GM21526 (cell line): ENCODE data around the gene FMO3.

Experiments
- ATAC-seq: cut with Tn5 transposase; IDR thresholded peaks from one replicate; pipeline ENCODE4 v1.9.1; 2021; ENCODE audit warnings: moderate library complexity; ENCODE audit not compliant: unreplicated experiment, low FRiP score

FMO3 gene

DNA sequence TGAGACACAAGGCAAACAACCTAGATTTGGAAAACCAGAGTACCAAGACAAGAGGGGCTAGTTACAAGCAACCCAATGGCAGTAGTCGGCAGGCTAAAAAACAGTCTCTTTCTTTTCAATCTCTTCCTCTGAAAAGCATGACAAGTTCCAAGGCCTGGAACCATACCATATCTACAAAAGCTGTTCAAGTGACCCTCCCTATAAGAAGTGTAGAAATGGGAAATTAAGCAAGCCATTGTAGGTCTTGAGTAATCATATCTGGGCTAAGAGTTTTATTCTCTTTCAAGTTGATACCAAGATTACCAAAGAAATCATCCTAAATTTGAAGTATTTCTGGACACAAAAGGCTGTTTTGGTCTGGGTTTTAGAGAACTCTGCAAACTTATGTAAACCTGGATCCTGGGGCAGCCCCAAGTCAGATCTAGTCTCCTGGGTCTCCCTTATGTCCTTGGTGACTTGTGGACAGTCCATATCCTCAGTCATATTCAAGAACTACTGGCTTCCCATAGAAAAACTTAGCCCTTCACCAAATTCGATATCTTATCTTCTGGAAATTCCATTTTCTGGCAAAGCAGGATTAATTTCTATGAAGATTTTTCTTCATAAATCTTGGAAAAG, 24.7 kb downstream of the FMO3 start:
- ATAC-seq, result no peak

DNA sequence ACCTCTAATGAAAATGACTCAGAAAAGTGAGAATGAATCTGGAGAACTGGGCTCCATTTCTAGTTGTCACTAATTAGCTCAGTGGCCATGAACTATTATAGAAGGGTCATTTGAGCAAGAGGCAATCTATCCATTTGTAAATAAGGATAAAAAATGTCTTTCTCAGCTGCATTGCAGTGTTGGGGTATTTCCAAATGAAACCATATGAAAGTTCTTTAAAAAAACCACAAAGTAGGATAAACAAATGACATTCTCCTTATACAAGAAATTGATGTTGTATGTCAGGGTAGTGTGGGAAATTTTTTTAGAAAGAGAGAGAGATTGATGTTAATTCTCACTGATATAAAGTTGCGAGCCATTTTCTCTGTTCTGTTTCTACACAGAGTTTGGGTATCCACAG, 26.0 kb downstream of the FMO3 start:
- ATAC-seq, result no peak

DNA sequence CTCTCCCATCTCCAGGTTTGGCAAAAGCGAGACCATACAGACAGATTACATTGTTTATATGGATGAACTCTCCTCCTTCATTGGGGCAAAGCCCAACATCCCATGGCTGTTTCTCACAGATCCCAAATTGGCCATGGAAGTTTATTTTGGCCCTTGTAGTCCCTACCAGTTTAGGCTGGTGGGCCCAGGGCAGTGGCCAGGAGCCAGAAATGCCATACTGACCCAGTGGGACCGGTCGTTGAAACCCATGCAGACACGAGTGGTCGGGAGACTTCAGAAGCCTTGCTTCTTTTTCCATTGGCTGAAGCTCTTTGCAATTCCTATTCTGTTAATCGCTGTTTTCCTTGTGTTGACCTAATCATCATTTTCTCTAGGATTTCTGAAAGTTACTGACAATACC, 26.4 kb downstream of the FMO3 start:
- ATAC-seq, result no peak

DNA sequence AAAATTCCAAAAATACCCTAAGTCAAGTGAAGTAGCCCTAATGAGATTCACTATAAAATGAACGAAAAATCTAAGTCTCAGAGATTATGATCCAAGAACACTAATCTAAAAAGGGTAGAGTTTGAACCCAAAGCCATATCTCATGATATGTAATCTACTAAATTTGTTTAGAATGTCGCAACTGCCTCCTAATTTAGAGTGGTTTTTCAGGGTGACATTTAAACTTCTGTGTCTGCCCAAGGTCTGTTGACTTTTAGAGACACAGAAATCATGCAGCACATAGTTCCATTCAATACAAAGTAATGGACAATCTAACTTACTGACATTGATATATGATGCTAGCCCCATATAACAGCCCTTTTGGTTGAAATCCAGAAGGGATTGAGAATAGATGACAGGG, 28.9 kb downstream of the FMO3 start:
- no peak for ATAC-seq

DNA sequence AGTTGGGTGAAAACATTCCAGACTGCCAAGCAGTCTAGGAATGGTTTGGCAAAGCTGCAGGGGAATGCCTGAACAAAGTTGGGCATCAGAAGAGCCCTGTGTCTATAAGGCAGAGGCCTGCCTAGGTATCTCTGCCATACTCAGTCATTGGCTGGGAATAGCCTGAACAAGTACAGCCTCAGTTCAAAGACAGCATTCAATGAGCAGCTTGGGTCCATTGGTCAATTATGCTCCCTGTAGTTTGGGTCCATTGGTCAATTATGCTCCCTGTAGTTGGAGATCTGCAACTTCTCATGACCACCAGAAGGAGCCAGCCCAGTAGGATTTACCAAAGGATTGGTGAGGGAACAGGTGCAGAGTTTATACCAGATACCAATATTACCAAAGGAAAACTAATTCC, 31.6 kb downstream of the FMO3 start:
- no peak for ATAC-seq

DNA sequence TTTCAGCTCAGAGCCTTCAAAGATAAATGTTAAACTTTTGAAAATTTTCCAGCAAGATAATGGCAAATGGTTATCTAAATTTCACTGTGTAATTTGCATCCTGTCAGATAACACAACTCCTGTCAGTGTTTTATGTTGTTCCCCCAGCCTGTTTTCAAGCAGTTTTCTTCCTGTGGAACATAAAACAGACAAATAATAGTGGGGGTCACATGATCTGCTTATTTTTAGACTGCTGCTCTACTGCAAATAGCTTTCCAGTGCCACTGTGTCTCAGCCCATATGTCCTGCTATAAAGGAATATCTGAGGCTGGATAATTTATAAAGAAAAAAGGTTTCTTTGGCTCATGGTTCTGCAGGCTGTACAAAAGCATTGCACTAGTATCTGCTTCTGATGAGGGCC, 32.2 kb downstream of the FMO3 start:
- ATAC-seq, result no peak

DNA sequence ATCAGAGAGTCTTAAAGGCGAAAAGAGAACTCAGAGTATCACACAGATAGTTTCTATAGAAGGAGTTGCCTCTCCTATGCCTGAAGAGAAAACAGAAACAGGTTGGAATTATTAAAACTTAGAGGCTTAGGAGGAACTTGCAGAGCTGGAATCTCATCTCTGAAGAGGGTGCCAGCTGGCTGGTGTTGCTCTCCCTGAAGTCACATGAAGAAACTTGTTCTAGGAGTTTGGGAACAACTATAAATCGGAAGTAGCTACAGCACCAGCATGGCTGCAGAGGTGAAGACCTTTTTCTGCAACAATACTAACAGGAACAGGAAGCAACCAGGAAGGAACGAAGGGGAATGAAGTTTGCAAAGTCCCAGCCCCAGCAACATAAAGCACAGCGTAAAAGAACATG, 35.8 kb downstream of the FMO3 start:
- ATAC-seq, result no peak

DNA sequence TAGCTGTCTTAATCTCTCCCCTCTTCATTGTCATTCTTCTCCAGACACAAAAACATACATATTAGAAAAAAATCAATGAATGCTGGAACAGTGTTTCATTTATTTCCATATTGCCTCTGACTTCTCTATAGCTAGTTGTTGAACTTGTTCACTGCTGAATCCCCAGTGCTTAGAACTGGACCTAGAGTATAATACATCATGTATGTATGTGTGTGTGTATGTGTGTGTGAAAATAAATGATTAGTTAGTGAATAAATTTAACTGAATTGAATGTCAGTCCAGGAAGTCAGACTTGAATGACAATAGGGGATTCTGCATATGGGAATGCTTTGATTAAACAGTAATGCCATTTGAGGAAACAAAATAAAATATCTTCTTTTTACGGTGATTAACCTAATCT, 36.4 kb downstream of the FMO3 start:
- ATAC-seq, result no peak

DNA sequence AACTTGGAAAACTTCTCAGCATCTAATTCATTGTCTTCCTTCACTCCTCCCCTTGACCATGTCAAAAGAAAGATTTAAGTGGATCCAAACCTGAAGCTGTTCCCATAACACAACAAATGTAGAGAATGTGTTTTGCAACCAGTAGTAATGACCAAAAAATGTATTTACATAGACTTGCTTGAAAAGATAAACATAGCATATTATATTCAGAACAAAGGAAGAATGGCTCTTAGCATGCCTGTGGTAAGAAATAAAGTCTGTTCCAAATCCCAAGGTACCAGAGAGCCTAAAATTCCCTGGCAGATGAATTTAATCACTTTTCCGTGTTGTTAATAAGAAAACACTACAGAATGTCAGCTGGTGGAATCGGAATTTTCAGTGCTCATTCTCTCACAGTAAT, 36.8 kb downstream of the FMO3 start:
- no peak for ATAC-seq

DNA sequence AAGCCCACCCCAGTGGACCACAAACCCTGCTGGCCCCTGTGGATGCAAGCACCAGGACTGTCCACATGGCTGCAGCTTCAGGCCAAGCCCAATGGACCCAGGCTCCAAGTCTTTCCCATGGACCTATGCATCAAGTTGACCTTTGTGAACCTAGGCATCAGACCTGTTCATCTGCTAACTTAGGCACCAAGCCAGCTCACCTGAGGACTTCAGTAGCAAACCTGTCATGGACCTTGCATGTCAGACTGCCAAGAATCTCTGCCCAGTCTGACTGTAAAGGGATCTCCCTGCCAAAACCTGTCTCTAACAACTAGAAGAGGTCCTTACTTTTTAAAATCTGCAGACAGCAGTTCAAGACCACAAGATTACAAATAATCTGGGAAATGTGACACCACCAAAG, 37.8 kb downstream of the FMO3 start:
- no peak for ATAC-seq

DNA sequence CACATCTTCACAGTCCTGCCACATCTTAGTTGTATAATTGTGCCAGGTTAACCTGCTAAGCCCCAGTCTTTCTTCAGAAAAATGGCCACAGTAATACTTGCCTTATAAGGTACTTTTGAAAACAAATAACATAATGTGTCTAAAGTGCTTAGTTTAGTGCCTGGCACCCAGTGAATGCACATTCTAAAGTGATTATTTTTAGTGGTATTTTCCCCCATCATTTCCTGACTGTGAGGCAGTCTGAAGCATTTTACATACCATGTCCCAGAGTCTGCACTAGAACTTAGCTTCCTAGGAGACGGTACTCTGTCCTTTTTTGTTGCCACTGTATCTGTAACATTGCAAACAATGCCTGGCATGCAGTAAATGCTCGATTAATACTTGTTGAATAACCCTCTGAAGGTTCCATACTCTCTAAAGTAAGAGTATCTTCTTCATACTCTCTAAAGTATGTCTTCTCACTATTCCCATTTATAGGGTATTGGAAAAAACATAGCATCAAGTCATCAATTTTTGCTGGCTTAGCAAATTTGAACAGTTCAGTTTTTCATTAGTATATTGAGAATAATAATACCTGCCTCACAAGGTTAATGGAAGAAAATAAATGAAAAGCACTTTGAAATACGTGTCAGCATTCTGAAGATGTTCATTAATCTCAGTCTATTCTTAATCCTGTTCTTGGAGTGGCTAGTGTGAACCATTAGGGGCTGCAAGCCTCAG, 43.7 kb downstream of the FMO3 start:
- ATAC-seq, result no peak

DNA sequence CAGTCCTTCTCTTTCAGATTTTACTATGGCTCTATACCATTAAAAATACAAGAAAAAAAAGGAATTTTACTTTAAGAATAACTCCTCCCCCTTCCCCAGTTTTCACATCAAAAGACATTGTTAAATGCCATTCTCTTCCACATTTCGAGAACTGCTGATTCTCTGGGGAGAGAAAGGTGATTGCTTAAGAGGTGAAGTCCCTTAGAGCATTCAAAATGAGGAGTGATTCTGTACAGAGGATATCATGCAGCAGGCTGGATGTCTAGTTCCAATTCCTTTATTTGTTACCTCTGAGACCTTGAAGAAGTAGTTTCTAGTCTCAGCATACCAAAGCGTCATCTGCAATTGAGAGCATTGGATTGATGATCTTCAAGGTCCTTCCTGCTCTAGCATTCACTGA, 46.9 kb downstream of the FMO3 start:
- ATAC-seq, result no peak

DNA sequence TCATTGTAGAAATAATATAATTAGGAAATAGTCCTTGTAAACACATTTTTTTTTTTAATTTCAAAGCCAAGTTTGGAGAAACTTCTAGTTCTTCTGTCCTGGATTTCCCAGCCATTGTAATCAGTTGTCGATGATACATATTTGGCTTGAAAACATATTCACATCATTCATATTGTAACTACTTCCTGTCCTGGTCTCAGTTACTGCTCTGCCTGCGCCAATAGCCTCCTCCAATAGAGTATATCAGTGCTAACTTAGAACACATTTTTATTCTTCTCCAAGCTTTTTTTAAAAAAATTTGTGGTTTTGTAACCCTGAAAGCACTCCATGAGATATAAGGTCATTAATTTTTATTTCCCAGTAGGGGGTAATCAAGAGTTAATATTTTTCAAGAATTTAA, 48.3 kb downstream of the FMO3 start:
- no peak for ATAC-seq

DNA sequence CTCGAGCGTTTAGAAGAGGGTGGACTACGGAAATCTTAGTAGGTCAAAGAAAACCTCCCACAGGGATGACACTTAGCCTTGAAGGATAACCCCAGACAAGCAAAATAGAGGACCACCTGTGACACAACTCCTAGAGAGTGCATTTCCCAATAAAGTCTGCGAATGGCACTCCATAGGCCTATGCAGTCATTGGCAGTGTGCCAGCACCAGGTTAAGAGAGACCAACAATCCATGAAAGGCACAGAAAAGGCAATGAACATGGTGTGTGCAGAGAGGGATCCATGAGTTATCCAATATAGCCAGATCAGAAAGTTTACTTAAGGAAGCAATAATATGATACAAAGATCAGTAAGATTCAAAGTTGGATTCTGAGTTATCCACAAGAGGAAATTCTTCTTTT, 49.2 kb downstream of the FMO3 start:
- ATAC-seq, result no peak

DNA sequence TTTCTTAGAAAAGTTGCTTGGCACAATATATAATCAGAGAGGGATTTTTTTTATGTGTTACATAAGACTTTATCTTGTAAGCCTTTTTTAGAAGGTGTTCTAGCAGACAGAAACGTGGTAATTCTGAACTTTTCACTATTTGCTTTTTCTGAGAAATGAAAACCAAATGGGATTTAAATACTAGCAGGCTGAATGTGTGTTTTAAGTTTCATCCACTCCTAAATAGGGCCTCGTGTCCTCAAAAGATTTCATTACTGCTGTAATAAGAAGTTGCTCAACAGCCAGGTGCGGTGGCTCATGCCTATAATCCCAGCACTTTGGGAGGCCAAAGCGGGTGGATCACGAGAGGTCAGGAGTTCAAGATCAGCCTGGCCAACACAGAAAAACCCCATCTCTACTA, 49.7 kb downstream of the FMO3 start:
- ATAC-seq, result no peak

DNA sequence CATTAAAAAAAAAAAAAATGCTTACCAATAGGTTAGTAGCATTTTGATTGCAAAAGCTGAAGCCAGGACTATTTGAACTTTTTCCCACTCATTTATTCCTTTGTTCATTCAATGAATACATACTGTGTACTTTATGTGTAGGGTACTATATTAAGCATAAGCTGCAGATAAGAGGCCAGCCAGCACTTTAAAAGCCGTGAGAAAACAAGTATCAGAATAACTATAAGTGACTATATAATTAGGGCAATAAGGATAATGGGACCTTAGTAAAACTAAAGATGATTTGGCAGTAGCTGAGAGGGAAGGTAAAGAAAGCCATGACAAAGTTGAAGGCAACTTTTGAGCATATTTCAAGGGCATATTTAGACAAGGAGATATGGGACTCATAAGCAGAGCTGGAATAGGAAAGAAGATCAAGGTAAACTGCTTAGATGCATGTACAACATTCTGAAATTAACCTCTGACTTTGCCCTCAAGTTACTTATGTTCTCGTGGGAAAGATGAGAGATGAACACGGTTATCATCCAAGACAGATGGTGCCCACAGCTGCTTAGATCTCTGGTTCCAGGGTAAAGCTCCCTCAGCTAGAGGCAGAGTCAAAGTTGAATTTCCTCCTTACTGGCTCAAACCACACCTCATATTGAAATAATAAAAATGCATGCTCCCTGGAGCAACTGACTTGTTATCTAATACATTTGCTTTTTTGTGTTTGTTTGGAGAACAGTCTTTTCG, 50.4 kb downstream of the FMO3 start:
- no peak for ATAC-seq

DNA sequence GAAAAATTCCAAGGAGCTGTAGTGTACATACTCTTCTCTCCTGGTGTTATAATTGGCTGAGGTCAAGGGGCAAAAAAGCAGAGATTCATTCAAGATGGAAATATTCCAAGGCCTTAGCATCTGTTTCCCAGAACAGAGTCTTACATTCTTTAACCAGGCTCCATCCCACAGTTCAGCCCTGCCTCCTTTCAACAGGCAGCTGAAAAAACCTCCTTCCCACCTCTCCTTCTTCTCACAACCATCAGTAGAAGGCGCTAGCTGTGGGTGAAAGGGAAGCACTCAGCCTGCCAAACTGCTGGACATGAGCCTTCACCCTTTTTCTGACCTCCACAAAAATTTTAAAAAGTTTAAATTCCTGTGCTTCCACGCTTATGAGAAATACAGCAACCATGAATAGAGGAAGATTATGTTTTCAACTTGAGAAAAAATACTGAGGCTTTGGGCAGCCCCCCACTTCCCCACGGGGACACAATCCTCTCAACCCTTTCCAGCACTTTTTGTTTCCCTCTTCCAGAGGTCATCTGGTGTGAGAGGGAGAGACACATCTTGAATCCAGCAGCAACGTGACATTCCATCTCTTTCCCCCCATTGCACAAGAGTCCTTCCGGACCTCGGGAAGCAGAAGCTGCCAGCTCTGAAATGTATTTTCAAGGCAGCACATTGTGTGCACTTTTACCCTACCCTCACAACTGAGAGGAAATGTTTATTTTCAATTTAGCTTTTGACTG, 51.1 kb downstream of the FMO3 start:
- ATAC-seq, result no peak

DNA sequence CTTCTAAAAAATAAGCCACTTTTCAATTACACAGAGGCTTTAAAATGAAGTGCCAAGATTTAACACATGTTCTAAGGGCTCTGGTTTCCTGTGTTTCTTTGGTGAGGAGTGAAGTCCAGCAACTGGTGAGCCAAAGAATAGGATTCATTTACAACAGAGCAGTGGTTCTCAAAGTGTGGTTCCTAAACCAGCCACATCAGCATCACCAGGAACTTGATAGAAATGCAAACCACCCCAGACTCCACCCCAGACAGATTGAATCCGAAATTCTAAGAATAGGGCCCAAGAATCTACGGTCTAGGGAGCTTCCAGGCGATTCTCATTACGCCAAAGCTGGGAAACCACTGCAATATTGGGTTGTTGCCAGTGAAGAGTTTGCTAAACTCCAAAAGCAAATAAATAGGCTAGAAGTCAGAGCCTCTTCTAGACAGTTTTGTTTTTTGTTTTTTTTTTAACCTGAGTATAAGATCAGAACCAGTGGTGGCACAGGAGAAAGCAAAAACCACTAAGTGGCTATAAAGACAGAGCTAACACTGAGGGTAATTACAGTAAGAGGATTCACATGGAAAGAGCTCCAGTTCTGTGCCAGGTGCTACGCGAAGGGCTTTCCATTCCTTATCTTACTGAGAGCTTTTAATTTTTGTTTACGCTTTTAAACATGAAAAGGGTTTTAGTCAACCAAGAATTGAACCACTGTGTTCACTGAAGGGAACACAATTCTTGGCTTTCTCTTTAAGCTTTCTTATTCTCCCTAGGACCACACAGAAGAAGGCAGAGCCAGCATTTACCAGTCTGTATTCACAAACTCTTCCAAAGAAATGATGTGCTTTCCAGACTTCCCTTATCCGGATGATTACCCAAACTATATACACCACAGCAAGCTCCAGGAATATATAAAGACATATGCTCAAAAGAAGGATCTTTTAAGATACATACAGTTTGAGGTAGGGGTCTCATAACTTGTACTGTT, 52.0 kb downstream of the FMO3 start:
- no peak for ATAC-seq

DNA sequence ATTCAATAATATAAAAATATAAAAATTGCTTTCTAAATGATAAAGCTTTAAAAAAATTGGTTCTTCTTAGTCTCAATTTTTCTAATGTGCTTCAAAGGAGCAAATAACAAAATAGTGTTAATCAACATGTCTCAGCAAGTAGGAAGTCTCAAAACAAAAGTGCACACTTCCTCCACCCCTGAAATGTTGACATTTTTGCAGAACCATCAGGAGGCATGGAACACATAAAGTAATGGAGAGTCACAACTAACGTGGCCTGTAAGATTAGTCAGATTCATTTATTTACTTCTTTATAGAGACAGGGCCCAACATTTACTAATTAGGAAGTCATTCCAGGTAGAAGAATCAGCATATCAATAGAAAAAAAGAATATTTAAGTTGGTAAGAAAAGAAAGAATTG, 59.5 kb downstream of the FMO3 start:
- no peak for ATAC-seq

DNA sequence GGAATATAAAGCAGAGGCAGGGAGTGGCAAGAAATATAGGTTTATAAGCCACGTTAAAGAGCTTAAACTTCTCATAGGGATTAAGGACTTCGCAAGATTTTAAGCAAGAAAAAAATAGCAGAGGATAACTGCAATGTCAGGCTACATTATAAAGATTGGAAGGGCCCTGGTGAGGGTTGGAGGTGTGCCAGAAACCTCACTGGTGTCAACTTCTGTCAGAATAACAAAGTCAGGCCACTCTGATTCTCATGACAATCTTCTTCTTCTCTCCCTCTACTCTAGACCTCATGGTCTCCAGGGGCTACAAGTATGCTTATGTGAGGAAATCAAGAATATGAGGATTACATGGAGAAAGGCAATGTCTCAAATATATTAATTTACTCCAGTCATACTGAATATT, 61.8 kb downstream of the FMO3 start:
- no peak for ATAC-seq
